ENCODE results near the gene PDE4D. TPM values are rescaled to one million over a fixed set of nuclear protein-coding genes. Genes with fewer than 3 reads are reported as not detected.

The PDE4D gene
- total RNA-seq, 1 experiment from 2014 or later, result 6.5 TPM

GRCh38 chr5:59661311-59661710 is 232.2 kb downstream of the PDE4D start:
- no peak overlapping the region for H3K27ac ChIP-seq (ENCODE audit: low read depth, low read length, poor library complexity, severe bottlenecking)
- POLR2A ChIA-PET (ENCODE audit: low non-redundant PET), result interaction anchor here (0.7 kb wide), 1 partner anchor 50 kb away, joined by 6 read pairs; no protein-coding TSS in a partner anchor
- intact Hi-C loops (cut with micrococcal nuclease; ENCODE audit: unreplicated experiment), result no loop called here

GRCh38 chr5:59660737-59661136 is 232.8 kb downstream of the PDE4D start:
- no peaks in the 10 kb centered on the region for H3K27me3 ChIP-seq (replicated peaks; ENCODE audit: insufficient read depth, low read depth, low read length, poor library complexity)
- intact Hi-C loops (cut with micrococcal nuclease; ENCODE audit: unreplicated experiment), result no loop called here
- DNase-seq (ENCODE audit: low spot score), result no peak
- H3K4me3 ChIP-seq (ENCODE audit: low read depth, low read length, poor library complexity, severe bottlenecking), result no peak overlapping the region
- no peak overlapping the region for H3K27ac ChIP-seq (ENCODE audit: low read depth, low read length, poor library complexity, severe bottlenecking)
- TF ChIP-seq EZH2 (IDR thresholded peaks at IDR 0.05; ENCODE audit: borderline replicate concordance, low read depth, low read length, poor library complexity, severe bottlenecking), result no peak
- no peak; the same call in 1 of the 2 replicates for TF ChIP-seq CTCF (conservative IDR thresholded peaks at IDR 0.05; ENCODE audit: low read depth, low read length)
- CTCF ChIA-PET, result interaction anchor here (1.1 kb wide), 1 partner anchor 154 kb away, joined by 5 read pairs; no protein-coding TSS in a partner anchor
- no peaks in the 10 kb centered on the region for H3K4me1 ChIP-seq (ENCODE audit: insufficient read depth, low read length, poor library complexity, severe bottlenecking)
- POLR2A ChIA-PET (ENCODE audit: low non-redundant PET), result interaction anchor here (0.7 kb wide), 1 partner anchor 51 kb away, joined by 6 read pairs; no protein-coding TSS in a partner anchor
- BruUV-seq (replicated peaks), result no TSS peak
- no peaks in the 10 kb centered on the region for H3K36me3 ChIP-seq (ENCODE audit: insufficient read depth, low read length, poor library complexity, severe bottlenecking)
- no peaks in the 10 kb centered on the region for H3K9me3 ChIP-seq (ENCODE audit: low read depth, low read length, poor library complexity, severe bottlenecking)

More at GRCh38 chr5:59661311-59661710, 232.2 kb downstream of the PDE4D start:
- CTCF ChIA-PET, result interaction anchor here (1.1 kb wide), 1 partner anchor 155 kb away, joined by 5 read pairs; no protein-coding TSS in a partner anchor
- no TSS peak for BruUV-seq (replicated peaks)
- DNase-seq (ENCODE audit: low spot score), result no peak
- Histone ChIP-seq H3K9me3 (ENCODE audit: low read depth, low read length, poor library complexity, severe bottlenecking) (no peaks in the 10 kb centered on the region), H3K4me1 (ENCODE audit: insufficient read depth, low read length, poor library complexity, severe bottlenecking) (no peaks in the 10 kb centered on the region), H3K4me3 (ENCODE audit: low read depth, low read length, poor library complexity, severe bottlenecking) (no peak overlapping the region), H3K36me3 (ENCODE audit: insufficient read depth, low read length, poor library complexity, severe bottlenecking) (no peaks in the 10 kb centered on the region), H3K27me3 (replicated peaks; ENCODE audit: insufficient read depth, low read depth, low read length, poor library complexity) (no peaks in the 10 kb centered on the region)
- TF ChIP-seq EZH2 (IDR thresholded peaks at IDR 0.05; ENCODE audit: borderline replicate concordance, low read depth, low read length, poor library complexity, severe bottlenecking) (no peak), CTCF (conservative IDR thresholded peaks at IDR 0.05; ENCODE audit: low read depth, low read length) (no peak)

- Histone ChIP-seq H3K4me3 (ENCODE audit: low read depth, low read length, poor library complexity, severe bottlenecking) (no peak overlapping the region), H3K27ac (ENCODE audit: low read depth, low read length, poor library complexity, severe bottlenecking) (no peak overlapping the region), H3K27me3 (replicated peaks; ENCODE audit: insufficient read depth, low read depth, low read length, poor library complexity) (no peaks in the 10 kb centered on the region), H3K36me3 (ENCODE audit: insufficient read depth, low read length, poor library complexity, severe bottlenecking) (no peaks in the 10 kb centered on the region), H3K4me1 (ENCODE audit: insufficient read depth, low read length, poor library complexity, severe bottlenecking) (no peaks in the 10 kb centered on the region), H3K9me3 (ENCODE audit: low read depth, low read length, poor library complexity, severe bottlenecking) (no peaks in the 10 kb centered on the region)
- intact Hi-C loops (cut with micrococcal nuclease; ENCODE audit: unreplicated experiment), result no loop called here
- no peak for DNase-seq (ENCODE audit: low spot score)
- POLR2A ChIA-PET (ENCODE audit: low non-redundant PET), result no interaction called here
- no peak for TF ChIP-seq EZH2 (IDR thresholded peaks at IDR 0.05; ENCODE audit: borderline replicate concordance, low read depth, low read length, poor library complexity, severe bottlenecking)
- TF ChIP-seq CTCF (conservative IDR thresholded peaks at IDR 0.05; ENCODE audit: low read depth, low read length), result no peak
- BruUV-seq (replicated peaks), result no TSS peak
- CTCF ChIA-PET, result no interaction called here
Measured at GRCh38 chr5:59656351-59657254, 236.9 kb downstream of the PDE4D start.
